GM21381 (cell line): Measurements from ENCODE around the gene SCAMP1.
"Not testable (repeated sequence)": the region's sequence is repeated elsewhere in the genome, so short reads cannot be mapped to it uniquely, and the experiment has no call there.

Experiments
- ATAC-seq: cut with Tn5 transposase; IDR thresholded peaks from one replicate; pipeline ENCODE4 v1.9.1; 2021; ENCODE audit warnings: mild to moderate bottlenecking, moderate library complexity; ENCODE audit not compliant: unreplicated experiment

Gene SCAMP1

GRCh38 chr5:78360924-78361630 lies 660 bp downstream of the SCAMP1 start:
- peak; percentile 27 for ATAC-seq

GRCh38 chr5:78361631-78361993 lies 1.2 kb downstream of the SCAMP1 start:
- no peak for ATAC-seq

- ATAC-seq: no peak
These were observed 1.8 kb downstream of the SCAMP1 start for GRCh38 chr5:78362220-78362619.

- no peak for ATAC-seq
These were observed 3.6 kb downstream of the SCAMP1 start for GRCh38 chr5:78364005-78364404.

- no peak for ATAC-seq
These were observed 7.0 kb downstream of the SCAMP1 start for GRCh38 chr5:78367318-78367991.

- ATAC-seq: no peak
These were observed 9.3 kb downstream of the SCAMP1 start for GRCh38 chr5:78369680-78370079.

GRCh38 chr5:78373231-78373630 lies 12.8 kb downstream of the SCAMP1 start:
- no peak for ATAC-seq

- ATAC-seq: no peak
These were observed 15.9 kb downstream of the SCAMP1 start for GRCh38 chr5:78376315-78376714.

- no peak for ATAC-seq
These were observed 16.8 kb downstream of the SCAMP1 start for GRCh38 chr5:78377056-78377717.

GRCh38 chr5:78377718-78378105 lies 17.3 kb downstream of the SCAMP1 start:
- ATAC-seq: no peak

GRCh38 chr5:78387468-78388153 lies 27.2 kb downstream of the SCAMP1 start:
- ATAC-seq: no peak

- ATAC-seq: not testable (repeated sequence)
These were observed 30.9 kb downstream of the SCAMP1 start for GRCh38 chr5:78391357-78391756.

GRCh38 chr5:78397831-78398230 lies 37.4 kb downstream of the SCAMP1 start:
- no peak for ATAC-seq

- no peak for ATAC-seq
These were observed 38.7 kb downstream of the SCAMP1 start for GRCh38 chr5:78399116-78399515.

- no peak for ATAC-seq
These were observed 44.4 kb downstream of the SCAMP1 start for GRCh38 chr5:78404682-78405293.

GRCh38 chr5:78405829-78406750 lies 45.7 kb downstream of the SCAMP1 start:
- no peak for ATAC-seq

GRCh38 chr5:78407458-78407857 lies 47.0 kb downstream of the SCAMP1 start:
- no peak for ATAC-seq

- no peak for ATAC-seq
These were observed 51.2 kb downstream of the SCAMP1 start for GRCh38 chr5:78411586-78411985.

- ATAC-seq: no peak
These were observed 56.4 kb downstream of the SCAMP1 start for GRCh38 chr5:78416677-78417425.
